ENCODE results near the gene MACROD1. TPM values are rescaled to one million over a fixed set of nuclear protein-coding genes. Genes with fewer than 3 reads are reported as not detected.
A peak's percentile ranks its signal among the peaks of the same experiment; 100 is the strongest.

MACROD1 gene
- total RNA-seq, 4 donors from 2014 or later, result 28.8 to 70.7 (median 33.7) TPM

- Histone ChIP-seq H3K4me1 (peaks cover 5 to 29% (median 17%) of the 10 kb centered on the region in 4 donors), H3K36me3 (no peaks in the 10 kb centered on the region), H3K27me3 (no peaks in the 10 kb centered on the region), H3K4me3 (no peak overlapping the region), H3K27ac (replicated peaks in 1 of 4) (peak overlapping the region in 3 of 4 donors; percentile 3 to 44 (median 27)), H3K9me3 (no peaks in the 10 kb centered on the region)
- WGBS, result 95% methylated on average over 7 of the region's 7 CpGs
- intact Hi-C loops (cut with DNase I), result no loop called here
- no peak for DNase-seq (ENCODE audit: extremely low spot score)
- TF ChIP-seq CTCF (IDR thresholded peaks at IDR 0.05) (no peak), POLR2A (IDR thresholded peaks at IDR 0.05; ENCODE audit: low read depth) (no peak), POLR2AphosphoS5 (IDR thresholded peaks at IDR 0.05) (no peak), EP300 (IDR thresholded peaks at IDR 0.05) (no peak)
Measured at GRCh38 chr11:64100782-64101353, 65.0 kb downstream of the MACROD1 start.

- no peak for DNase-seq (ENCODE audit: extremely low spot score)
- H3K36me3 ChIP-seq, result no peaks in the 10 kb centered on the region
- 86% methylated on average over 8 of the region's 8 CpGs for WGBS
- intact Hi-C loops (cut with DNase I), result no loop called here
- H3K4me1 ChIP-seq, result peaks cover 10 to 35% (median 22%) of the 10 kb centered on the region in 4 donors
- no peaks in the 10 kb centered on the region for H3K9me3 ChIP-seq
- no peak overlapping the region for H3K4me3 ChIP-seq
- peak overlapping the region in 3 of 4 donors; percentile 3 to 44 (median 27) for H3K27ac ChIP-seq (replicated peaks in 1 of 4)
- H3K27me3 ChIP-seq, result no peaks in the 10 kb centered on the region
- no peak for TF ChIP-seq CTCF (IDR thresholded peaks at IDR 0.05)
- TF ChIP-seq POLR2AphosphoS5 (IDR thresholded peaks at IDR 0.05), result no peak
- TF ChIP-seq EP300 (IDR thresholded peaks at IDR 0.05), result no peak
- TF ChIP-seq POLR2A (IDR thresholded peaks at IDR 0.05; ENCODE audit: low read depth), result no peak
Measured at GRCh38 chr11:64100360-64100759, 65.6 kb downstream of the MACROD1 start.

GRCh38 chr11:64099436-64099835 is 66.5 kb downstream of the MACROD1 start:
- Histone ChIP-seq H3K4me3 (no peak overlapping the region), H3K9me3 (no peaks in the 10 kb centered on the region), H3K36me3 (no peaks in the 10 kb centered on the region), H3K27ac (replicated peaks in 1 of 4) (no peak overlapping the region), H3K27me3 (no peaks in the 10 kb centered on the region), H3K4me1 (peaks cover 13 to 44% (median 31%) of the 10 kb centered on the region in 4 donors)
- no peak for DNase-seq (ENCODE audit: extremely low spot score)
- intact Hi-C loops (cut with DNase I), result no loop called here
- 96% methylated on average over 4 of the region's 4 CpGs for WGBS
- TF ChIP-seq POLR2A (IDR thresholded peaks at IDR 0.05; ENCODE audit: low read depth), result no peak
- no peak for TF ChIP-seq POLR2AphosphoS5 (IDR thresholded peaks at IDR 0.05)
- TF ChIP-seq EP300 (IDR thresholded peaks at IDR 0.05), result no peak
- no peak for TF ChIP-seq CTCF (IDR thresholded peaks at IDR 0.05)

- TF ChIP-seq EP300 (IDR thresholded peaks at IDR 0.05), result no peak
- no peak for TF ChIP-seq CTCF (IDR thresholded peaks at IDR 0.05)
- TF ChIP-seq POLR2A (IDR thresholded peaks at IDR 0.05; ENCODE audit: low read depth), result no peak
- TF ChIP-seq POLR2AphosphoS5 (IDR thresholded peaks at IDR 0.05), result no peak
- intact Hi-C loops (cut with DNase I), result no loop called here
- WGBS, result 82% methylated on average over 5 of the region's 6 CpGs
- H3K9me3 ChIP-seq, result no peaks in the 10 kb centered on the region
- H3K36me3 ChIP-seq, result no peaks in the 10 kb centered on the region
- no peak for DNase-seq (ENCODE audit: extremely low spot score)
- H3K4me3 ChIP-seq, result no peak overlapping the region
- peaks cover 13 to 52% (median 41%) of the 10 kb centered on the region in 4 donors for H3K4me1 ChIP-seq
- no peaks in the 10 kb centered on the region for H3K27me3 ChIP-seq
- H3K27ac ChIP-seq (replicated peaks in 1 of 4), result peak overlapping the region in 3 of 4 donors; percentile 12 to 35 (median 27)
Measured at GRCh38 chr11:64098318-64098831, 67.5 kb downstream of the MACROD1 start.

Measured in esophagus muscularis mucosa (tissue), 4 donors.